Dermis blood vessel endothelial cell (primary cell): ENCODE data around the gene IFITM10. TPM values are rescaled to one million over a fixed set of nuclear protein-coding genes. Genes with fewer than 3 reads are reported as not detected.

Experiments
- DNase-seq: peaks from one replicate; pipeline ENCODE4 v3.0.0; 2010
- total RNA-seq: library from RNA; depleted of rRNA; stranded (reverse); fragments of >200 nt; gene quantifications from 2 replicates; pipeline ENCODE4 v1.2.3, GENCODE V29; 2014

Gene IFITM10
- total RNA-seq, 1 donor from 2014 or later = 1.5 TPM

DNA sequence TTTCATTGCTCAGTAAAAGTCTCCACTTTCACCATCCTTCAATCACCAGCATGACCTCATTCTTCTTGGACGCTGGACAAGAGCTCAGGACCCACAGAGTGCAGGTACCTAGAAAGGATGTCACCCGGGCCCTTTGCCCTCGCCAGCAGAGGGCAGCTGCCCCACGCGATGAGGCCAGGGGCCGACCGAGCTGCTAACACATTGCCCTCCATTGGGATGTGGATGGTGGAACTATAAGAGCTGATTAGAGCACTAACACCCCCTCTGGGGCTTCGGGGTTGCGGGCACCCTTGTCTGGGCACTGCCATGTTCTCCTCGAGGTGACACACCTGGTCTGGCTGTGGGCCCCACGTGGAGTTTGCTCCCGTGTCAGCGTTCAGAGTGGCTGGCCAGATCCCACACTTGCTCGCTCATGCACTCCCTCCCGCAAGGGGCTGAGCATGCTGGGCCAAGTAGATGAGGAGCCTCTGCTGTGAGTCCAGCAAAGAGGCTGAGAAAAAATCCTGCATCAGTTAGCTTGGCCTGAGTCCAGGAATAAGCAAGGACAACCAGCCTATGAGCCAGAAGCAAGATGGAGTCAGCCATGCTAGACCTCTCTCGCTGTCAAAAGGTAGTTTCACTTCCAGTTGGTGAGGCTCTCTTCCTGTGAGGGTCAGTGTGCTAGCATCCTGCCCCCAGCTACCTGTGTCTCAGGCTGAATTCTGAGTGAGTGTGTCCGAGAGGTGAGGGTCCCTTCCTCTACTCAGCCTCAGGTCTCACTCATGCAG is 43.6 kb downstream of the IFITM10 start:
- no peak for DNase-seq

DNA sequence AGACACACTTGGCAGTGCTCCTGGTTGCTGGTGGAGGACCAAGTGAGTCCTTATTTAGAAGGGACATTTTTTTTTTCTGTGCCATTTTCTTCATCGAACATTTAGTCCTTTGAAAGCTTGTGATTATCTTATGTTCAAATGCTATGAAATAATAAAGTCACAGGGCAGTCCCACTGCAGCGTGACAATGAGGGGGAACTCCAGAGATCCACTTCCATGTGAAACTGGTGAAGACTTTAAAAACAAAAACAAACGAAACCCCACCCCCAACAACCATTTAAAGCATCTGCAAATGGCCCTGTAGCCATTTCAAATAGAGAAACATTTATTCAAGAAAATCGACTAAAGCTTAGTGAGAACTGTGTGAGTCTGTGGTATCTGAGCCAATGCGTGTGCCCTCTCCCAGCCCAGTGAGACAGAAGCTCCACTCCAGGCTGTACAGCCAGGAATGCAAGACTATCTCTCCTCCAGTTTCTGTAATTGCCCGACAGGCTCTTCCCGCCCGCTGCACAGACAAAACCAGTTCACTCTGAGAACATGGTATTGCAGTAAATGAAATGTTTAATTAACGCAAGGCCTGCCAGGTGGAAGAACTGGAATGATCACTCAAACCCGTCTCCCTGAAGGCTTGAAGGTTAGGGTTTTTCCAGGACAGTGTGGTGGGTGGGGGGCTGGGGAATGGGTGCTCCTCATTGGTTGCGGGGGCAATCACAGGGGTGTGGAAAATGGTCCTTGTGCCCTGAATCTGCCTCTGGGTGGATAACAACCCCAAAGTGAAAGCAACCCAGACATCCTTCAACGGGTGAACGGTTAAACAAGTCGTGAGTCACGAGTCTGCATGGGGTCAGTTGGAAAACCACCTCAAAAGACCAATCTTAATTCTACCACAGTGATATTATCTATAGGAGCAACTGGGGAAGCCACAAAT is 45.0 kb downstream of the IFITM10 start:
- no peak for DNase-seq

DNA sequence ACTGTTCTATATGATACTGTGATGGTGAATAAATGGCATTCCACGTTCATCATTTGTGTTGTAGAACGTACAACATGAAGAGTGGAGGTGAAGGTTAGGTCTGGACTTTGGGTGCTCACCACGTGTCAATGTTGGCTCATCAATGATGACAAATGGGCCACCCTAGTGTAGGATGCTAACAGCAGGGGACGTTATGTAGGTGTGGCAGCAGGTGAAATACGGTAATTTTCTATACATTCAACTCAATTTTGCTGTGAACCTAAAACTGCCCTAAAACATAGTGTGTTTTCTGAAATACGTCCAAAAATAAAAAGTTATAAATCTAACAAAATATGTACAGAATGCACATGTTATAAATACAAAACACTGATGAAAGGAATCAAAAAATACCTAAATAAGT is 47.2 kb downstream of the IFITM10 start:
- DNase-seq = no peak

- no peak for DNase-seq
Measured at GRCh38 chr11:1702506-1702905, 47.9 kb downstream of the IFITM10 start.

DNA sequence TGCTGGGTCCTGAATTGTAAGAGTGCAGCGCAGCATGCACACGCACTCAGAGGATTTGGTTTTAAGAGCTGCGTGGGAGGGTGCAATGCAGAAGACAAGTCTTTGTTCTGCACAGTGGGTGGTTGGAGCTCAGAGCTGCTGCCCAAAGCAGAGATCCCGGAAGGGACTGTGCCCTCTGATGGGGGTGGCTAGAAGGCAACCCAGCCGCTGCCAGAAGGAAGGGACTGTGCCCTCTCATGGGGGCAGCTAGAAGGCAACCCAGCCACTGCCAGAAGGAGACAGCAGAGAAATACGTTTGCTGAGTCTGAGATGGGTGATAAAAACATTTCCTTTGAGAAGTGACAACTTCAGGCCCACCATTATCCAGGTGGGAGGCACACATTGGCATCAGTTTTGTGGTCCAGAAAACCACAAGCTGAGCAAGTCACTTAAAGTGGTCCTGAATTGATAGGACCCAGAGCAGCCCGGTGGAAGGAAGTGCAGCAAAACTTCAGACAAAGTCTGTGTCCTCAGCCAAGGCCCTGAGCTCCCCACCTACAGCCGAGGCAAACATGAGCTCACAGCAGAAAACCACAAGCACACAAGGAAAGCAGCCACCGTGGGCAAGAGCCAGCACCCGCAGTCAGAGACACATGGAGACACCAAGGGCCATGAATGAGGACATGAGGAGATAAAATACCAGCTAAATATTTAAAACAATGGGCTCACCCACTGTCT is 49.1 kb downstream of the IFITM10 start:
- no peak for DNase-seq

DNA sequence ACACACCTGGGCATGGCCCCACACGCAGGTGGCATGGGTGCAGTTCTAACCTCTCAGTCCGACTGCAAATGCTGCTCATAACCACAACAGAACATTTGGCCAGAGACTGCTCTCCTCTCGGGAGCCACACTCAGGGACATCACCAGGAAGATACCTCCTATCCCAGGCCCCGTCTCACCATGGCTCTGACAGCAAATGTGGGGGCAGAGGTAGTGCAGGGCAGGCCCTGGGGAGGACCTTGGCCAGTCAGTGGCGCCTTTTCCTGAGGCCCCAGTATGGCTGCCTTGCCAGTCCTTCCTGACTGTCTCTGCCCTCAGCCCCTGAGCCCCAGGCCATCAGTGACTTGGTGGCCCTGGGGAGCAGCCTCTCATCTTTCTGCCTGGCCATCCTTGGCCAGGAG is 50.6 kb downstream of the IFITM10 start:
- no peak for DNase-seq

DNA sequence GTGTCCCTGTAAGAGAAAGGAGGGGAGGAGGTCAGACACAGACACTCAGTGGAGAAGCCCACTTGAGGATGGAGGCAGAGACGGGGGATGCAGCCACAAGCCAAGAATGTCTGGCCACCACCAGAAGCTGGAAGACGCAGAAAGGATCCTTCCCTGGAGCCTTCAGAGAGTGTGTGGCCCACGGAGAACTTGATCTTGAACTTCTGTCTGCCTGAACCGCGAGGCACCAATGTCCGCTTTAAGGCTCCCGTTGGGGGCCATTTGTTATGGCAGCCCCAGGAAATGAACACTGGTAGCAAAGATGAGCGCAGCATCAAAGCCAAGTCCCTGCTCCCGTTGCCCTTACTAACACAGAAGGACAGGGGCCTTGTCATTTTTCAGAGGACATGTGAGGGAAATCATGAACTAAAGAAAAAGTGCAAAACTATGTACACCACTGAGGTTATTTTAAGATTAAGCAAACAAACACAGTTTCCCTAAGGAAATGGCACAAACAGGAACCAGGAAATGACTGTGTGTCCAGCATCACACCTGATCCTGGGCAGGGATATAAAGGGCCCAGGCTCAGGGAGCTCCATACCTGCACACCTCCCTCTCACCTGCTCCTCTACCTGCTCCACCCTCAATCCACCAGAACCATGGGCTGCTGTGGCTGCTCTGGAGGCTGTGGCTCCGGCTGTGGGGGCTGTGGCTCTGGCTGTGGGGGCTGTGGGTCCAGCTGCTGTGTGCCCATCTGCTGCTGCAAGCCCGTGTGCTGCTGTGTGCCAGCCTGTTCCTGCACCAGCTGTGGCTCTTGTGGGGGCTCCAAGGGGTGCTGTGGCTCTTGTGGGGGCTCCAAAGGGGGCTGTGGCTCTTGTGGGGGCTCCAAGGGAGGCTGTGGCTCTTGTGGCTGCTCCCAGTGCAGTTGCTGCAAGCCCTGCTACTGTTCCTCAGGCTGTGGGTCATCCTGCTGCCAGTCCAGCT is 53.5 kb downstream of the IFITM10 start, which contains the start of gene KRTAP5-6:
Gene KRTAP5-6, plus strand, starts transcription at position 588 of the 963 bp plus-strand sequence. Its CDS starts 51 bp downstream, at position 639.
- peak; percentile 7 for DNase-seq

DNA sequence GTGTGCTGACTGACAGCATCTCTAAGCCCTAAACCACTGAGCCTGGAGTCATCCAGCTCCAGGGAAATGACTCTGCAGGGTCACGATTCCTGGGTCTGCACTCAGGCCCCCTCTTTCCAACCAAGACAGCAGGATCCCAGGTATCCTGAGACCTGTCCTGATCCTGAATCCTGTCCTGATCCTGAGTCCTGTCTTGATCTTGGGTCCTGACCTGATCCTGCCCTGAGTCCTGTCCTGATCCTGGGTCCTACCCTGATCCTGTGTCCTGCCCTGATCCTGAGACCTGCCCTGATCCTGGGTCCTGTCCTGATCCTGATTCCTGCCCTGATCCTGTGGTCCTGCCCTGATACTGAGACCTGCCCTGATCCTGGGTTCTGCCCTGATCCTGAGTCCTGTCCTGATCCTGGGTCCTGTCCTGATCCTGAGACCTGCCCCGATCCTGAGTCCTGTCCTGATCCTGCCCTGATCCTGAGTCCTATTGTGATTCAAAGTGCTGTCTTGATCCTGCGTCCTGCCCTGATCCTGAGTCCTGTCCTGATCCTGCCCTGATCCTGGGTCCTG is 54.8 kb downstream of the IFITM10 start:
- no peak for DNase-seq

DNA sequence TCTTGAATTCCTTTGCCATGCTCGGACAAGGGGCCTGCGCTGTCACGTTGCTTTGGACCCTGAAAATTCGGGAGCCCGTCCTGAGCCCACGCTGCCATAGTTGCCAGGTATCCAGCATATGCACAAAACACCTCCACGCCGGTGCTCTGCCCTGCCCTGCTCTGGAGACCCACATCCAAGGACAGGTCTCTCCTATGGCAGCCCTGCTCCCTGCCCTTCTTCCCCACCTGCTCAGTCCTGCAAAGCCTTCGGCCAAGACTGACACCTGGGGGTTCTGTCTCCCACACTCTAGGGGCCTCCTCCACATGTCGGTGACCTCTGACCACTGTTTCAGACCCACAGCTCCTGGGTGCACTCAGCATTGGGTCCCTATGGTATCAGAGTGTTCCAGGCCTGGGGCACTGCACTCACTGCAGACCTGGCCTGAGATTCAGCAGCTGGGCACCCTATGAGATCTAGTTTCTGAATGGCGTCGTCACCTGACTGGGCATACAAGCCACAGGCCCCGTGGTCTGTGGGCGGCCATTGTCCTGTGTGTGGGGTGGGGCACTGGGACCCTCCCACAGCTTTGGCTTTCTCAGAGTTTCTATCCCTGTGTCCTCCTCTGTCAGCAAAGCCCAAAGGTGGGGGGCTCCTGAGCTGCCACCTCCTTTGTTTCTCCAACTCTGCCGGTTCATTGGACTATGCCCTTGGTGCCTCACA is 55.4 kb downstream of the IFITM10 start:
- no peak for DNase-seq

DNA sequence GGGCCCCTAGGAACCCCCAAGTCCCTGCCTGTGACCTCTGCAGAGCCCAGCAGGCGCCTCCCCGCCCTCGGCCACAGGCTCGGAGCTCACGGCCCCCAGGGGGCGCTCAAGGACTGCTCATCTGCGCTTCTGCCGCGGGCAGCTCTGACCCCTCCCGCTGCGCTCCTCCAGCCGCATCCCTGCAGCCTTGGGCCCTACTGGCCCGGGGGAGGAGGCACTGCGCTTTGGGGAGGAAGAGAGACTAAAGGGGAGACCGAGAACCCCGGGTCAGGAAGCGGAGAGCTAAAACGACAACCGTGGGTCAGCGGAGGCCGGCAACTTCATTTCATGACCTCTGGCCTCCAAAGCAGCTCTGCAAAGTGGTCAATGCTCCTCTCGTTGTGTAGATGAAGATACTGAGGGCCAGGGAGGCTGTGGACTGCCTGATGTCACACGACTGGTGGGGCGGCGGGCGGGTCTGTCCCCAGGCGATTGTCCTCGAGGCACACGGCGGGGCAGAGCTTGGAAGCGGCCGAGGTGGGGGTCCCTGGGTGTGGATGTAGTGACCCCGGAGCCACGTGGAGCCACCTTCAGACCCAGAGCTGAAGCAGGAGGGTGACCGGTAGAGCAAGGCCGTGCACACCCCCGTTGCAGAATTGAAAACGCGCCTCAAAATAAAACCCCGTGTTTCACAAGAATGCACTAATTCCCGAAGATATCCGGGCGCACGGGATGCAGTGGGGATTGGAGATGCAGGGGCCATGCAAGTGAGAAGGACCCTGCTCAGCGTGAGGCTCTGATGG is 56.1 kb downstream of the IFITM10 start:
- peak; percentile 84 for DNase-seq

- DNase-seq = peak; percentile 82
Measured at GRCh38 chr11:1693327-1694063, 56.9 kb downstream of the IFITM10 start.

GRCh38 chr11:1692708-1693326 is 57.6 kb downstream of the IFITM10 start:
- DNase-seq = no peak

GRCh38 chr11:1691878-1692707 is 58.3 kb downstream of the IFITM10 start:
- DNase-seq = no peak

- DNase-seq = no peak
Measured at GRCh38 chr11:1691026-1691877, 59.1 kb downstream of the IFITM10 start.

DNA sequence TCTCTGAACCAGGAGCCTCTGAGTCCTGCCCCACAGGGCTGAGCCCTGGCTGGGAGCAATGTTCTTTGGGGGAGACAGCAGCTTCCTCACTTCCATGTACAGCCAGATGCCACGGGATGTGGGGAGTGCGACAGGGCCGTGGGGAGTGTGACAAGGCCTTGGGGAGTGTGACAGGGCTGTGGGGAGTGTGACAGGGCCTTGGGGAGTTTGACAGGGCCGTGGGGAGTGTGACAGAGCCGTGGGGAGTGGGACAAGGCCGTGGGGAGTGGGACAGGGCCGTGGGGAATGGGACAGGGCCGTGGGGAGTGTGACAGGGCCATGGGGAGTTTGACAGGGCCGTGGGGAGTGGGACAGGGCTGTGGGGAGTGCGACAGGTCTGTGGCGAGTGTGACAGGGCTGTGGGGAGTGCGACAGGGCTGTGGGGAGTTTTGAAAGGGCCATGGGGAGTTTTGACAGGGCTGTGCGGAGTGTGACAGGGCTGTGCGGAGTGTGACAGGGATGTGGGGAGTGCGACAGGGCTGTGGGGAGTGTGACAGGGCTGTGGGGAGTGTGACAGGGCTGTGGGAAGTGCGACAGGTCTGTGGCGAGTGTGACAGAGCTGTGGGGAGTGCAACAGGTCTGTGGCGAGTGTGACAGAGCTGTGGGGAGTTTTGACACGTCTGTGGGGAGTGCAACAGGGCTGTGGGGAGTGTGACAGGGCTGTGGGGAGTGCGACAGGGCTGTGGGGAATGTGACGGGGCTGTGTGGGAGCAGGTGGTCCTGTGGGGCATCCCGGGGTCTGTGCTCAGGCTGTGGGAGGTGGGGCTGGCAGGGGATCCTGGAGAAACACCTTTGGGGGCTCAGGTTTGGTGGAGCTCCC is 60.0 kb downstream of the IFITM10 start:
- DNase-seq = no peak
